Measurements from ENCODE around the gene PGC. TPM values are rescaled to one million over a fixed set of nuclear protein-coding genes. Genes with fewer than 3 reads are reported as not detected.

PGC gene
- total and polyA plus RNA-seq, 4 donors: not detected

DNA sequence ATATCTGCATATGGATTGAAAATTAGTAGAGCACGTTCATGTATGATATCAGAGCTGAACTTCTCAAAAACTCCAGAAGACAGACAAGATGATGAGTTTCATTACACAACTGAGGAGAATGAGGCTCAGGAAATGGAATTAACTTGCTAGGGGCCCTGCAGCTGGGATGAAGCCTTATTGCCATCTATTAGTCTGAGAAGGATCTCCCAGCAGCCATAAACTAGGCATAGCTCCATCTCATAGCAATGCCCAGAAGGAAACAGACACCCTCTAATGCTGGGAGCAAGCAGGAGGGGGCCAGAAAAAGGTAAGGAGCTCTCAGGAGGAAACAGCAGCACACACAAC is 29.8 kb downstream of the PGC start:
- H3K9me3 ChIP-seq (ENCODE audit: control insufficient read depth, insufficient read depth, low read length): no peaks in the 10 kb centered on the region
- H3K27ac ChIP-seq (ENCODE audit: low read depth, low read length): no peak overlapping the region
- no peak overlapping the region for H3K4me3 ChIP-seq (ENCODE audit: low read depth, low read length)
- WGBS (ENCODE audit: insufficient coverage): no CpG with 5 or more reads among the region's 1 CpG
- no peak for DNase-seq (ENCODE audit: low read depth in 4 of 6, low spot score in 6 of 6)
- peaks cover 3% of the 10 kb centered on the region for H3K36me3 ChIP-seq (ENCODE audit: control insufficient read depth, insufficient read depth, low read length)
- peaks cover 51% of the 10 kb centered on the region for H3K4me1 ChIP-seq (ENCODE audit: control insufficient read depth, insufficient read depth, low read length)
- no peaks in the 10 kb centered on the region for H3K27me3 ChIP-seq (ENCODE audit: control insufficient read depth, insufficient read depth, low read length)

DNA sequence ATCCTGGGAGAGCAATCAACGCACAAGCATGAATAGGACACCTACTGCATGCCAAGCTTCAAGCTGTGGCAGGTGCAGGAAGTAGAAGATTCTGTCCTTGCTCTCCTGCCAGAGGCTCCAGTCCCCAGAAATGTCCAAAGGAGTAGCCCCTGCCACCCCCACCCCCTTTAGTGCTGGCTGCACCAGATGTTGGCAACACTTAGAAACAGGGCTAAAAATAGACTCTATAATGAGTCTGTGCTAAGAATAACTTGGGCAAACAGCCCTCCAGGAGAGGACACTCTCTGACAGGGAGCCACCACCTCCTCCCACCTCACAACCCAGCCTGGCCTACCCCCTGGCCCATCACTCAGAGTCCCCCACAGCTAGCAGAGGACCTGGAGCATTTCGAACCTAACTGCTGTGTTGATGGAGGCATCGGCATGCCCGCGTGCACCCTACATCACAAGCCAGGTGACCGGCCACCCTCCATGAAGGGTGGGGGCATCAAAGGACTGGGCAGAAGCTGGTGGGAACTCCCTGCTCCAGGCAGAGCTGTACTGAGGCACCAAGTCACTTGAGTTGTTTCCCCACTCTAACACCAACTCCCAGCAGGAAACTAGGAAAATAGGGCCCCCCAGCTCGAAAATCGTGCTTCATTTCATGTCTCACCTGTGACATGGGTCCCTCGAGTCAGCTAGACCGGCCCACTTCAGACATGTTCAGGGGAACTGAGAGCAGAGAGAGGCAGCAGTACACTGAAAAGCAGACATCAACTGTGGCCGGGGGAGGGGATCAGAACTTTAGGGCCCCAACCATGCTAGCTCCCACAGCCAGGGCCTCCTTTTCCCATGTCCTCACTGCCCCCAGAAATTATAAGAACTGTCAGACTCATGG is 30.4 kb downstream of the PGC start:
- Histone ChIP-seq H3K27ac (ENCODE audit: low read depth, low read length) (no peak overlapping the region), H3K4me3 (ENCODE audit: low read depth, low read length) (no peak overlapping the region), H3K9me3 (ENCODE audit: control insufficient read depth, insufficient read depth, low read length) (no peaks in the 10 kb centered on the region), H3K4me1 (ENCODE audit: control insufficient read depth, insufficient read depth, low read length) (peaks cover 57% of the 10 kb centered on the region), H3K27me3 (ENCODE audit: control insufficient read depth, insufficient read depth, low read length) (no peaks in the 10 kb centered on the region), H3K36me3 (ENCODE audit: control insufficient read depth, insufficient read depth, low read length) (peaks cover 3% of the 10 kb centered on the region)
- 84% methylated on average over 10 of the region's 11 CpGs for WGBS (ENCODE audit: insufficient coverage)
- DNase-seq (ENCODE audit: low read depth in 4 of 6, low spot score in 6 of 6): no peak

DNA sequence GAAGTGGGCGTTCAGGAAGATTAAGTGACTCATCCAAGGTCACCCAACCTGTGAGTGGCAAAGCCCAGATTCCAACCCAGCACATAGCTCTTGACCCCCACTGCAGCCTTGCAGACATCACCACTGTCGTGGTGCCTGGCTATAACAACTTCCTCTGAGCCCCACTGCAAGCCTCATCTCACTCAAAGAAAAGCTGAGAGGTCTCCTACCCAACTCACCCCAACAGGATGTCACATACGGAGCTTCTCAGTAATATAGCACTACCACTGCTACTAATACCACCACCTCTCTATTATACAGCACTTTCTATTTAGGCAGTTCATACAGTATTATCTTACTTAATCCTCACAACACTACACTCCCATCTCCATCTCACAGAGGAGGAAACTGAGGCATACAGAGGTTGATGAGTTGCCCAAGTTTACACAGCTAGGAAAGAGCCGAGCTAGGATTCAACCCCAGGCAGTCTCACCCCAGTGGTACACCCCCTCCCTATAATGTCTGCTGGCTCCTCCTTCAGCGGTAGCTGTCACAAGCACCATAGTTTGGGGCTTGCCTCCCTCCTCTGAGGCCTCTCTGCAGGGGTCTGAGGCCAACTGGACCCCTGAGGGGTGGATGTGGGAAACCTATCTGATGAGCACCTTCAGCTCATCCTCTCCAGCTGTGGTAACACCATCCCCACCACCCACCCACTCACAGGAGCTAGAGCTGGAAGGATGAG is 31.2 kb downstream of the PGC start:
- H3K27ac ChIP-seq (ENCODE audit: low read depth, low read length): no peak overlapping the region
- no peaks in the 10 kb centered on the region for H3K27me3 ChIP-seq (ENCODE audit: control insufficient read depth, insufficient read depth, low read length)
- 64% methylated on average over 2 of the region's 5 CpGs for WGBS (ENCODE audit: insufficient coverage)
- H3K9me3 ChIP-seq (ENCODE audit: control insufficient read depth, insufficient read depth, low read length): no peaks in the 10 kb centered on the region
- no peak for DNase-seq (ENCODE audit: low read depth in 4 of 6, low spot score in 6 of 6)
- peaks cover 3% of the 10 kb centered on the region for H3K36me3 ChIP-seq (ENCODE audit: control insufficient read depth, insufficient read depth, low read length)
- H3K4me1 ChIP-seq (ENCODE audit: control insufficient read depth, insufficient read depth, low read length): peaks cover 63% of the 10 kb centered on the region
- H3K4me3 ChIP-seq (ENCODE audit: low read depth, low read length): no peak overlapping the region

DNA sequence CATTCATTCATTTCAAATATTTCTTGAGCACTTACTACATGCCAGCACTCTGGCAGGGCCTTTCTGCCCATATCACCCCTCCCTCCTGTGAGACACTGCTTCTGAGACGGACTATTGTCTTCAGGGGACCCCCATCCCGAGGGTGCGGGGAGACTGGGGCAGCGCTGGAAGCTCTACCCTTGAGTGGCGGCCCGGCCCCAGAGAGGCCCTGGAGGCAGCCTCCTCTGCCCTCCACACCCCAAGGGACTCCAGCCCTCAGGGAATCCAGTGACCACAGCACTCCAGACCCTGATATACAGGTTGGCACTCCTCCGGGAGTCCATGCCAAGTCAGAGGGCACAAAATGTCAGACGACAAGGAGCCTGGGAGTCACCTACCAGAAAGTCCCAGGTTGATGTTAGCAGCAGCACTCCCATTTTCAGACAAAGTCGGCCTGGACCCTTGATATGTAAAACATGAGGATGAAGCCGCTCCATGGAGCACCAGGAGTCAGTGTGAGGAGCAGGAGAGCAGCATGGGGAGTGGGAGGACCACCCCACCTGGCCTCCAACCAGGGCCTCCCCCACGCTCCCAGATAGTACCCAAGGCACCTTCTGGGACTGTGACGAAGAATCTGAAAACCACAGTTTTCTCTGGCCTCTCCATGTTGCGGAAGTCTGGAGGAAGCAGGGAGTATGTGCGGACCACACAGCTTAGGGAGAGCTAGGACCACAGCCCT is 32.5 kb downstream of the PGC start:
- Histone ChIP-seq H3K36me3 (ENCODE audit: control insufficient read depth, insufficient read depth, low read length) (peaks cover 3% of the 10 kb centered on the region), H3K9me3 (ENCODE audit: control insufficient read depth, insufficient read depth, low read length) (no peaks in the 10 kb centered on the region), H3K4me3 (ENCODE audit: low read depth, low read length) (no peak overlapping the region), H3K4me1 (ENCODE audit: control insufficient read depth, insufficient read depth, low read length) (peaks cover 55% of the 10 kb centered on the region), H3K27ac (ENCODE audit: low read depth, low read length) (no peak overlapping the region), H3K27me3 (ENCODE audit: control insufficient read depth, insufficient read depth, low read length) (no peaks in the 10 kb centered on the region)
- 90% methylated on average over 13 of the region's 14 CpGs for WGBS (ENCODE audit: insufficient coverage)
- no peak for DNase-seq (ENCODE audit: low read depth in 4 of 6, low spot score in 6 of 6)

DNA sequence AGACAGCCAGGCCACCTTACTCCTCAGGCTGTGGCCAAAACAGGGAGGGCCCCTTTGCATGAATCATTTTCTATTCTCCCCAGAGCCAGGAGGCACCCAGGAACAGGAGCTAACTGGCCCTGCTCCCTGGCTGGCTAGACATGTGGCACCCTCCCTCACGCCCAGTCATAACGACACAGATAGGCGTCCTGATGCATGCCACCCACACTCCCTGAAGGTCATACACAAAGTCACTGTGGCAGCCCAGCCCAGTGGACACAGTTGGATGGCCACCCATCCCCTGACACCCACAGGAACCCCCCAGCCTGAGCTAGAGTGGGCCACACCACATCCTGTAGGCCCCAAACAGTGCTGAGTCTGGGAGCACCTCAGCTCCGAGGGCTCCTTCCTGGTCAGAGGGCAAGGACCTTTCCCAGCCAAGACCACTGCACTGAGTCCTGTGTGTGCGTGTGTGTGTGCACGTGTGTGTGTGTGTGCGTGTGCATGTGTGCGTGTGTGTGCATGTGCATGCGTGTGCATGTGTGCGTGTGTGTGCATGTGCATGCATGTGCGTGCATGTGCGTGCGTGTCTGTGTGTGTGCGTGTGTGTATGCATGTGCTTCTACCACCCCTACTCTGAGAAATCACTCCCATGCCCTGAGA is 33.4 kb downstream of the PGC start:
- no peak for DNase-seq (ENCODE audit: low read depth in 4 of 6, low spot score in 6 of 6)
- 86% methylated on average over 4 of the region's 14 CpGs for WGBS (ENCODE audit: insufficient coverage)
- peak overlapping the region; percentile 92 for H3K27ac ChIP-seq (ENCODE audit: low read depth, low read length)
- no peaks in the 10 kb centered on the region for H3K27me3 ChIP-seq (ENCODE audit: control insufficient read depth, insufficient read depth, low read length)
- H3K9me3 ChIP-seq (ENCODE audit: control insufficient read depth, insufficient read depth, low read length): no peaks in the 10 kb centered on the region
- H3K36me3 ChIP-seq (ENCODE audit: control insufficient read depth, insufficient read depth, low read length): peaks cover 3% of the 10 kb centered on the region
- no peak overlapping the region for H3K4me3 ChIP-seq (ENCODE audit: low read depth, low read length)
- H3K4me1 ChIP-seq (ENCODE audit: control insufficient read depth, insufficient read depth, low read length): peaks cover 55% of the 10 kb centered on the region

DNA sequence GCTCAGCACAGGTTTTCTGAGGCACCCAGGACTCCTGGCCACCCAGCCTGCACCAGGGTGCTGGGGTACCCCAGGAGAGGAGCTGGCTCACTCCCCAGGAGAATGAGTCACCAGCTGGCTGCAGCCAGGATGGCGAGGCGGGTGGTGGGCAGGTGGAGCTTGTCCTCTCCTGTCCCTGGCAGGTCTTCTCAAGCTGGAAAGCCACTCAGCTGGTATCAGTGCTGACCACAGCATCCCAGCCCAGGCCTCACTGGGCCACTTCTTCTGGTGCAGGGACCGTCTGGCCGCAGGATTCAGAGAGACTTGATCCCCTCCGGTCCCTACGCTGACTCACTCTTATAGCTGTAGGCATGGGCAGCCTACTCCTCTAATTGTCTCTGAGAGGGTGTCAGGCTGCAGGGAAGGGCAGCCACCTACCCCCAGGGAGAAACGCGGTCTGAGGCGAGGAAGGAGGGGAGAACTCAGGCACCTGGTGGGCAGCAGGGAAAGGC is 34.0 kb downstream of the PGC start:
- WGBS (ENCODE audit: insufficient coverage): 58% methylated on average over 6 of the region's 9 CpGs
- Histone ChIP-seq H3K4me1 (ENCODE audit: control insufficient read depth, insufficient read depth, low read length) (peaks cover 59% of the 10 kb centered on the region), H3K4me3 (ENCODE audit: low read depth, low read length) (no peak overlapping the region), H3K9me3 (ENCODE audit: control insufficient read depth, insufficient read depth, low read length) (no peaks in the 10 kb centered on the region), H3K27me3 (ENCODE audit: control insufficient read depth, insufficient read depth, low read length) (no peaks in the 10 kb centered on the region), H3K36me3 (ENCODE audit: control insufficient read depth, insufficient read depth, low read length) (peaks cover 3% of the 10 kb centered on the region), H3K27ac (ENCODE audit: low read depth, low read length) (peak overlapping the region; percentile 92)
- DNase-seq (ENCODE audit: low read depth in 4 of 6, low spot score in 6 of 6): no peak

DNA sequence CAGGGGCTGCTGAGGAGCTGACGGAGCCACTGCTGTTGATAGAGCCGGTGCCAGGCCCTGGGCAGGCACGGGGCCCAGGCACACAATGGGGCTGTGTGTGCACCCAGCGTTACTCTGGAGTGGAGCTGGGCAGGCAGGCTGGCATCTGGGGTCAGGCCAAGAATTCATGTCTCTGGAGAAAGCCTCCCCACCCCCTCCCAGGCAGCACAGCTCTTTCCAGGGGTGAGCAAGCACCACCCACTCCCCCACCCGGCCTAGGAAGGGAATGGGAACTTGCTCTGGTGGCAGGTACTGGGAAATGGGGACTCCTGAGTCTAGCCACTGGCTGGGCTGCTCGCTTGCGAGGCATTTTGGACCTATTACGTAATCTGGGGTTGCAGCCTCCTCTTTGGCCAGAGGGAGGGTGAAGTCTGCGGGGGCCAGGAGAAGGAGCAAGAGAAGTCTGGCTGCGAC is 34.5 kb downstream of the PGC start:
- peak overlapping the region; percentile 92 for H3K27ac ChIP-seq (ENCODE audit: low read depth, low read length)
- H3K4me1 ChIP-seq (ENCODE audit: control insufficient read depth, insufficient read depth, low read length): peaks cover 64% of the 10 kb centered on the region
- DNase-seq (ENCODE audit: low read depth in 4 of 6, low spot score in 6 of 6): peak in 4 of 6 donors; percentile 63 to 92 (median 72)
- no peak overlapping the region for H3K4me3 ChIP-seq (ENCODE audit: low read depth, low read length)
- H3K9me3 ChIP-seq (ENCODE audit: control insufficient read depth, insufficient read depth, low read length): no peaks in the 10 kb centered on the region
- H3K27me3 ChIP-seq (ENCODE audit: control insufficient read depth, insufficient read depth, low read length): no peaks in the 10 kb centered on the region
- WGBS (ENCODE audit: insufficient coverage): 41% methylated on average over 6 of the region's 10 CpGs
- peaks cover 3% of the 10 kb centered on the region for H3K36me3 ChIP-seq (ENCODE audit: control insufficient read depth, insufficient read depth, low read length)

DNA sequence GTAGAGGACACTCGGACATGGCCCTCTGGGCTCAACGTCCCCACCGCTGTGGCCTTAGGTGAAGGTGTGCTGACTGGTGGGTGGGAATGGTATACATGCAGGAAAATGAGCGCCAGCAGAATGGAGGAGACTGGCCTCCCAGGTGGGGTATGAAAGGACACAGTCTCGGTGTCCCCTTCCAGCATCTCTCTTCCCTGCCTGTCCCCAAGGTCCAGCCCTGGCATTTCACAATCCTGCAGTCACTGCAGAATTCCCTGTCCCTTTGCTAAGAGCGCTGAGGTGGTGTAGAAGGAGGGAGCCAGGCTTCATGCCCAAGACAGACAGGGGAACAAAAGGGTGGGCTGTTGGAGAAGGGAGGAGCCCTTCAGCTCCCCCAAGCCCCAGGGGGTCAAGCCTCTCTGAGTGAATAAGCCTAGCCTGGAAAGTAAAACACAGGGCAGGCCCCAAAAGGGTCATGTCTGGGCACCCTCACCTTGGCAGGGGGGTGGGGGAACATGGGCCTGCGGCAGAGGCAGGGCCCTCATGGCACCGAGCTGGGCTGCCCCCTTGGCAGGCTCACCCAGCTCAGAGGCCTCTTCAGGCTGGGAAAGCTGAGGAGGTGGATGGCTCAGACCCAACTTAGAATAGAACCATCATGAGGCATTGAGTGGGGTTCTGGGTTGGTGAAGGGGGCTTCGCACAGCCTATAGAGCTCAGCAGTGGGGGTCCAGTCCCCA is 35.7 kb downstream of the PGC start:
- no peaks in the 10 kb centered on the region for H3K27me3 ChIP-seq (ENCODE audit: control insufficient read depth, insufficient read depth, low read length)
- 86% methylated on average over 5 of the region's 9 CpGs for WGBS (ENCODE audit: insufficient coverage)
- peaks cover 69% of the 10 kb centered on the region for H3K4me1 ChIP-seq (ENCODE audit: control insufficient read depth, insufficient read depth, low read length)
- peak overlapping the region; percentile 92 for H3K27ac ChIP-seq (ENCODE audit: low read depth, low read length)
- H3K36me3 ChIP-seq (ENCODE audit: control insufficient read depth, insufficient read depth, low read length): peaks cover 3% of the 10 kb centered on the region
- no peak for DNase-seq (ENCODE audit: low read depth in 4 of 6, low spot score in 6 of 6)
- no peaks in the 10 kb centered on the region for H3K9me3 ChIP-seq (ENCODE audit: control insufficient read depth, insufficient read depth, low read length)
- H3K4me3 ChIP-seq (ENCODE audit: low read depth, low read length): no peak overlapping the region

DNA sequence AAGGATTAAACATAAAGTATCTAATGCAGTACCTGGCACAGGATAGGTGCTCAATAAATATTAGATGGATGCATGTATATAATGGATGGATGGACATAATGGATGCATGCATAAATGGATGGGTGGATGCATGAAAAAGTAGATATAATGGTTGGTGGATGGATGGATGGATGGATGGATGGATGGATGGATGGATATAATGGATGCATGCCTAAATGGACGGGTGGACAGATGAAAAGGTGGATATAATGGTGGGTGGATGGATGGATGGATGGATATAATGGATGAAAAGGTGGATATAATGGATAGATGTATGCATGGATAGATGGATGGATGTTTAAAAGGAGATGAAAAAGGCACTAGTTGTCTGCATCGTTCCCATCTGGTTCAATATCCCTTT is 37.8 kb downstream of the PGC start:
- peaks cover 78% of the 10 kb centered on the region for H3K4me1 ChIP-seq (ENCODE audit: control insufficient read depth, insufficient read depth, low read length)
- DNase-seq (ENCODE audit: low read depth in 4 of 6, low spot score in 6 of 6): no peak
- no peak overlapping the region for H3K4me3 ChIP-seq (ENCODE audit: low read depth, low read length)
- no peaks in the 10 kb centered on the region for H3K9me3 ChIP-seq (ENCODE audit: control insufficient read depth, insufficient read depth, low read length)
- peaks cover 2% of the 10 kb centered on the region for H3K36me3 ChIP-seq (ENCODE audit: control insufficient read depth, insufficient read depth, low read length)
- H3K27me3 ChIP-seq (ENCODE audit: control insufficient read depth, insufficient read depth, low read length): no peaks in the 10 kb centered on the region
- whole genome bisulfite sequencing (ENCODE audit: insufficient coverage): 88% methylated on average over 1 of the region's 2 CpGs
- H3K27ac ChIP-seq (ENCODE audit: low read depth, low read length): no peak overlapping the region

Measured in spinal cord (tissue), 10 donors.